CD4-positive, alpha-beta T cell (primary cell): ENCODE results near the gene FSCN2. TPM values are rescaled to one million over a fixed set of nuclear protein-coding genes. Genes with fewer than 3 reads are reported as not detected.

ENCODE experiments used
- ATAC-seq: fragments of 200-7000 bp; cut with Tn5 transposase; one replicate; pipeline ENCODE4 v1.10.0; 2022; ENCODE audit warnings: mild to moderate bottlenecking; ENCODE audit not compliant: poor library complexity
- CTCF ChIA-PET: fragments of 350-600 bp; sonication (Branson Sonifier 250); formaldehyde crosslinking; loops from one replicate; lab custom pipeline; 2021; ENCODE audit warnings: antibody characterized with exemption, inconsistent platforms; lab: Charles Lee
- POLR2A ChIA-PET: fragments of 350-600 bp; sonication (Branson Sonifier 250); formaldehyde crosslinking; loops from one replicate; lab custom pipeline; 2021; ENCODE audit warnings: antibody characterized with exemption, inconsistent platforms; lab: Charles Lee
- DNase-seq, 14 experiments: peaks; one replicate each; pipeline ENCODE4 v3.0.0-alpha.2; 2013 to 2020; ENCODE audit warnings: mixed read lengths in 2 of 14
- H3K27ac ChIP-seq, 2 donors: one replicate each; pipeline versions ENCODE4 v1.5.1 to v1.7.0; 2013; ENCODE audit warnings: low read length in 2 of 2, low read depth in 1 of 2, mild to moderate bottlenecking in 1 of 2
- H3K27me3 ChIP-seq, 2 experiments: 1 replicate in 1 of 2; 2 replicates in 1 of 2; pipeline versions ENCODE4 v1.6.1 to v1.7.0; 2013; ENCODE audit warnings: low read length in 2 of 2, control low read depth in 1 of 2, mild to moderate bottlenecking in 1 of 2, moderate library complexity in 1 of 2; ENCODE audit not compliant: insufficient read depth in 2 of 2, control insufficient read depth in 1 of 2
- H3K36me3 ChIP-seq: one replicate; pipeline ENCODE4 v1.6.1; 2013; ENCODE audit warnings: low read length, control low read depth; ENCODE audit not compliant: insufficient read depth
- H3K4me1 ChIP-seq: one replicate; pipeline ENCODE4 v1.6.1; 2013; ENCODE audit warnings: low read length, control low read depth; ENCODE audit not compliant: insufficient read depth
- H3K4me3 ChIP-seq: one replicate; pipeline ENCODE4 v1.5.1; 2013; ENCODE audit warnings: mild to moderate bottlenecking, low read length, moderate library complexity
- H3K9me3 ChIP-seq, 2 experiments: 1 replicate in 1 of 2; 2 replicates in 1 of 2; pipeline versions ENCODE4 v1.6.1 to v1.7.0; 2013; ENCODE audit warnings: low read length in 2 of 2, mild to moderate bottlenecking in 2 of 2, control low read depth in 1 of 2, moderate library complexity in 1 of 2; ENCODE audit not compliant: control insufficient read depth in 1 of 2, insufficient read depth in 1 of 2
- H3K27ac Mint-ChIP-seq: one replicate; pipeline ENCODE4 v1.8.0; 2020; ENCODE audit warnings: mixed read lengths
- H3K27me3 Mint-ChIP-seq: one replicate; pipeline ENCODE4 v1.8.0; 2021; ENCODE audit warnings: mixed read lengths
- H3K36me3 Mint-ChIP-seq: one replicate; pipeline ENCODE4 v1.8.0; 2021; ENCODE audit warnings: low read depth, mixed read lengths
- H3K4me1 Mint-ChIP-seq: one replicate; pipeline ENCODE4 v1.8.0; 2021; ENCODE audit warnings: low read depth, mixed read lengths
- H3K4me3 Mint-ChIP-seq: one replicate; pipeline ENCODE4 v1.8.0; 2020; ENCODE audit warnings: mild to moderate bottlenecking, mixed read lengths
- H3K9me3 Mint-ChIP-seq: one replicate; pipeline ENCODE4 v1.8.0; 2020; ENCODE audit warnings: mixed read lengths
- CTCF ChIP-seq: fragments of 200-600 bp; IDR thresholded peaks from one replicate; pipeline ENCODE4 v1.8.0; 2022; ENCODE audit warnings: antibody characterized with exemption, mild to moderate bottlenecking
- intact Hi-C, 2 experiments: fragments of 100-400 bp; cut with DNase I in 1 of 2; cut with micrococcal nuclease in 1 of 2; formaldehyde crosslinking; loops; one replicate each; pipeline versions ENCODE4 v1.15.1 to v1.9.0; 2023 to 2025; cut with DNase I, micrococcal nuclease
- total RNA-seq, 174 experiments: library from RNA in 2 of 174; stranded (reverse) in 2 of 174; gene quantifications; one replicate each; pipeline ENCODE4 v1.2.3 and lab custom pipeline; 2021 to 2026

FSCN2 gene
- total RNA-seq, 2 experiments from 2014 or later: 1.0 to 1.1 TPM

- Mint-ChIP-seq H3K4me1 (peaks cover 57% of the 10 kb centered on the region), H3K27ac (peak within 1 kb of the TSS; percentile 90), H3K9me3 (no peaks in the 10 kb centered on the region), H3K27me3 (no peaks in the 10 kb centered on the region), H3K36me3 (peaks cover 46% of the 10 kb centered on the region), H3K4me3 (peak within 1 kb of the TSS; percentile 99)
- ChIA-PET CTCF (interaction anchor here (1.9 kb wide), 1 partner anchor 28 kb away, joined by 10 read pairs; no protein-coding TSS in a partner anchor), POLR2A (interaction anchor here (0.6 to 9.3 kb wide), 18 partner anchors 9 to 348 kb away, joined by 3 to 93 read pairs (median 4); partner anchors contain the start of genes ARL16, BAHCC1, CCDC137 and CEP131)
- Histone ChIP-seq H3K9me3 (peaks cover 0 to 4% of the 10 kb centered on the region in 2 experiments), H3K4me1 (peaks cover 72% of the 10 kb centered on the region), H3K36me3 (peaks cover 35% of the 10 kb centered on the region), H3K27me3 (no peaks in the 10 kb centered on the region), H3K27ac (peak within 1 kb of the TSS; percentile 72 to 87), H3K4me3 (peak within 1 kb of the TSS; percentile 98)
- intact Hi-C loops: loop anchor here in 1 of 2 experiments (2.0 to 10.0 kb wide), 6 partner anchors 24 to 1248 kb away; partner anchors contain the start of genes FAAP100, P4HB, RNF213 and SLC38A10
- DNase-seq (peak; percentile 84 to 96 (median 92)), ATAC-seq (peak; percentile 66)
- no peak for TF ChIP-seq CTCF
Observed at GRCh38 chr17:81512562-81513371, 15.4 kb upstream of the FSCN2 start, which contains the start of gene ACTG1. TSS of gene ACTG1 (minus strand) at chr17:81512799. CDS start at chr17:81512354, 445 bp downstream.

- Mint-ChIP-seq H3K4me1 (peaks cover 58% of the 10 kb centered on the region), H3K9me3 (no peaks in the 10 kb centered on the region), H3K4me3 (peak overlapping the region; percentile 95), H3K27me3 (no peaks in the 10 kb centered on the region), H3K36me3 (peaks cover 40% of the 10 kb centered on the region), H3K27ac (peak overlapping the region; percentile 90)
- Histone ChIP-seq H3K27me3 (no peaks in the 10 kb centered on the region), H3K9me3 (peaks cover 0 to 4% of the 10 kb centered on the region in 2 experiments), H3K4me1 (peaks cover 74% of the 10 kb centered on the region), H3K36me3 (peaks cover 35% of the 10 kb centered on the region), H3K27ac (peak overlapping the region; percentile 72 to 87), H3K4me3 (peak overlapping the region; percentile 87)
- peak in 12 of 14 experiments; percentile 39 to 79 (median 52) for DNase-seq
- ATAC-seq: peak; percentile 6
- ChIA-PET CTCF (interaction anchor here (1.9 kb wide), 1 partner anchor 29 kb away, joined by 10 read pairs; no protein-coding TSS in a partner anchor), POLR2A (interaction anchor here (0.7 to 9.3 kb wide), 14 partner anchors 13 to 290 kb away, joined by 3 to 93 read pairs (median 5); partner anchors contain the start of genes ARL16, CCDC137, CEP131 and FAAP100)
- intact Hi-C loops: loop anchor here in 1 of 2 experiments (2.0 to 10.0 kb wide), 6 partner anchors 25 to 1249 kb away; partner anchors contain the start of genes FAAP100, P4HB, RNF213 and SLC38A10
- no peak for TF ChIP-seq CTCF
Observed at GRCh38 chr17:81513372-81513752, 14.8 kb upstream of the FSCN2 start.
